ENCODE measurements around the gene ADAM12.

GRCh38 chr10:126140746-126141273, 247.5 kb downstream of the ADAM12 start:
- TF ChIP-seq ZNF8 (CRISPR knock-in tag; IDR thresholded peaks at IDR 0.05) (no peak), CREB5 (CRISPR knock-in tag; IDR thresholded peaks at IDR 0.05; ENCODE audit: low read depth) (no peak), CSRNP3 (CRISPR knock-in tag; IDR thresholded peaks at IDR 0.05) (no peak), ISL1 (CRISPR knock-in tag; IDR thresholded peaks at IDR 0.05) (no peak), ESRRG (CRISPR knock-in tag; IDR thresholded peaks at IDR 0.05) (no peak), ZFP3 (CRISPR knock-in tag; IDR thresholded peaks at IDR 0.05) (no peak), TOX (CRISPR knock-in tag; IDR thresholded peaks at IDR 0.05; ENCODE audit: borderline replicate concordance) (no peak), BACH2 (CRISPR knock-in tag; IDR thresholded peaks at IDR 0.05; ENCODE audit: borderline replicate concordance) (no peak), POU6F1 (CRISPR knock-in tag; IDR thresholded peaks at IDR 0.05; ENCODE audit: borderline replicate concordance, low read depth) (no peak), PATZ1 (CRISPR knock-in tag; IDR thresholded peaks at IDR 0.05; ENCODE audit: borderline replicate concordance) (no peak)
